B cell (primary cell): ENCODE results near the gene LRRC40. TPM values are rescaled to one million over a fixed set of nuclear protein-coding genes. Genes with fewer than 3 reads are reported as not detected.
"Not testable (repeated sequence)": the region's sequence is repeated elsewhere in the genome, so short reads cannot be mapped to it uniquely, and the experiment has no call there.

Experiments
- ATAC-seq: fragments of 200-7000 bp; cut with Tn5 transposase; one replicate; pipeline ENCODE4 v1.10.0; 2021; ENCODE audit warnings: low read depth, mild to moderate bottlenecking, moderate number of reproducible peaks, moderate library complexity
- CTCF ChIA-PET: fragments of 350-600 bp; sonication (Branson Sonifier 250); formaldehyde crosslinking; loops from one replicate; lab custom pipeline; 2021; ENCODE audit warnings: antibody characterized with exemption, inconsistent platforms; lab: Charles Lee
- POLR2A ChIA-PET: fragments of 350-600 bp; sonication (Branson Sonifier 250); formaldehyde crosslinking; loops from one replicate; lab custom pipeline; 2021; ENCODE audit warnings: antibody characterized with exemption; lab: Charles Lee
- DNase-seq: peaks from one replicate; pipeline ENCODE4 v3.0.0; 2013
- H2AFZ ChIP-seq: 2 replicates; pipeline ENCODE4 v1.6.1; 2012; ENCODE audit warnings: mild to moderate bottlenecking, low read depth, low read length; ENCODE audit not compliant: insufficient read depth, poor library complexity, severe bottlenecking
- H3K27ac ChIP-seq, 2 donors: 1 replicate in 1 of 2; 2 replicates in 1 of 2; pipeline ENCODE4 v1.5.1; 2012 to 2013; ENCODE audit warnings: low read length in 2 of 2, mild to moderate bottlenecking in 2 of 2, moderate library complexity in 1 of 2
- H3K27me3 ChIP-seq, 4 experiments: fragments of 200-600 bp in 1 of 4; sonication (generic) in 1 of 4; replicated peaks in 1 of 4; 1 replicate in 2 of 4; 2 replicates in 2 of 4; pipeline versions ENCODE4 v1.6.1 to v1.7.0; 2013 to 2016; ENCODE audit warnings: low read length in 3 of 4, mild to moderate bottlenecking in 2 of 4, mixed read lengths in 1 of 4, moderate library complexity in 1 of 4; ENCODE audit not compliant: insufficient read depth in 4 of 4, control insufficient read depth in 3 of 4; ENCODE audit errors: control extremely low read depth in 1 of 4
- H3K36me3 ChIP-seq, 2 experiments: replicated peaks in 1 of 2; 1 replicate in 1 of 2; 2 replicates in 1 of 2; pipeline versions ENCODE4 v1.6.1 to v1.7.1; 2013; ENCODE audit warnings: low read length in 1 of 2; ENCODE audit not compliant: insufficient read depth in 2 of 2, control insufficient read depth in 1 of 2; ENCODE audit errors: control extremely low read depth in 1 of 2, extremely low read depth in 1 of 2
- H3K4me1 ChIP-seq, 2 donors: fragments of 200-600 bp in 1 of 2; sonication (generic) in 1 of 2; 1 replicate in 1 of 2; 2 replicates in 1 of 2; pipeline versions ENCODE4 v1.5.1 to v1.6.1; 2013 to 2017; ENCODE audit warnings: low read length in 2 of 2; ENCODE audit not compliant: control insufficient read depth in 2 of 2, insufficient read depth in 2 of 2
- H3K4me2 ChIP-seq: replicated peaks from 2 replicates; pipeline ENCODE3; 2012; ENCODE audit warnings: mild to moderate bottlenecking, low read depth, low read length; ENCODE audit not compliant: poor library complexity, severe bottlenecking
- H3K4me3 ChIP-seq, 5 experiments: fragments of 200-600 bp in 1 of 5; sonication (generic) in 1 of 5; 1 replicate in 3 of 5; 2 replicates in 2 of 5; pipeline versions ENCODE4 v1.5.1 to v1.7.0; 2011 to 2016; ENCODE audit warnings: low read length in 4 of 5, mild to moderate bottlenecking in 4 of 5, low read depth in 2 of 5, control low read depth in 1 of 5, moderate library complexity in 1 of 5; ENCODE audit not compliant: insufficient read depth in 1 of 5; ENCODE audit errors: control extremely low read depth in 1 of 5, extremely low read depth in 1 of 5
- H3K79me2 ChIP-seq: fragments of 200-600 bp; sonication (generic); one replicate; pipeline ENCODE4 v1.6.0; 2016; ENCODE audit warnings: low read length; ENCODE audit not compliant: control insufficient read depth, insufficient read depth
- H3K9ac ChIP-seq: fragments of 200-600 bp; sonication (generic); 2 replicates; pipeline ENCODE4 v1.6.1; 2017; ENCODE audit warnings: mild to moderate bottlenecking, low read length, moderate library complexity
- H3K9me3 ChIP-seq, 3 donors: one replicate each; pipeline versions ENCODE4 v1.6.1 to v1.7.1; 2013; ENCODE audit warnings: low read length in 2 of 3; ENCODE audit not compliant: control insufficient read depth in 2 of 3, insufficient read depth in 1 of 3; ENCODE audit errors: control extremely low read depth in 1 of 3
- H4K20me1 ChIP-seq: 2 replicates; pipeline ENCODE4 v1.6.0; 2012; ENCODE audit warnings: mild to moderate bottlenecking, low read length; ENCODE audit not compliant: insufficient read depth, control insufficient read depth, poor library complexity, severe bottlenecking
- H3K27ac Mint-ChIP-seq: one replicate; pipeline ENCODE4 v1.8.0; 2021; ENCODE audit warnings: mixed read lengths
- H3K27me3 Mint-ChIP-seq: one replicate; pipeline ENCODE4 v1.8.0; 2021; ENCODE audit warnings: mixed read lengths
- H3K4me1 Mint-ChIP-seq: one replicate; pipeline ENCODE4 v1.8.0; 2021; ENCODE audit warnings: mixed read lengths
- H3K4me3 Mint-ChIP-seq: one replicate; pipeline ENCODE4 v1.8.0; 2021; ENCODE audit warnings: mixed read lengths
- H3K9me3 Mint-ChIP-seq: one replicate; pipeline ENCODE4 v1.8.0; 2022; ENCODE audit warnings: mixed read lengths; ENCODE audit not compliant: insufficient read depth
- CTCF ChIP-seq: fragments of 200-600 bp; IDR thresholded peaks from one replicate; pipeline ENCODE4 v1.8.0; 2022; ENCODE audit warnings: antibody characterized with exemption, mild to moderate bottlenecking
- EZH2 ChIP-seq: IDR thresholded peaks from 2 replicates; pipeline ENCODE4 v1.6.1; 2012; ENCODE audit warnings: borderline replicate concordance, low read depth, mild to moderate bottlenecking, moderate library complexity, low read length; ENCODE audit not compliant: insufficient read depth, poor library complexity, severe bottlenecking
- WGBS: methylation state at CpG from one replicate; pipeline ENCODE4 v1.1.5; 2013; ENCODE audit warnings: missing lambda C conversion rate; ENCODE audit not compliant: insufficient coverage; 5-methylcytosine and 5-hydroxymethylcytosine counted together
- intact Hi-C: fragments of 100-400 bp; cut with micrococcal nuclease; formaldehyde crosslinking; loops from one replicate; pipeline ENCODE4 v1.10.0; 2022
- polyA plus RNA-seq: library from polyadenylated mRNA; depleted of rRNA; stranded (reverse); fragments of >200 nt; gene quantifications from 2 replicates; pipeline ENCODE4 v1.2.3, GENCODE V29; 2012
- total RNA-seq, 2 donors: library from RNA; stranded (reverse); fragments of 120-200 nt in 1 of 2; gene quantifications; 1 replicate in 1 of 2; 2 replicates in 1 of 2; pipeline versions ENCODE4 v1.2.3 to v1.2.4, GENCODE V29; 2013 to 2022

Gene LRRC40
- total and polyA plus RNA-seq, 2 donors (not counting 1 experiment from before 2014, with no cell fraction given), result 4.4 to 14.5 TPM

GRCh38 chr1:70190180-70190579 lies 15.2 kb downstream of the LRRC40 start:
- H3K9ac ChIP-seq, result no peak overlapping the region
- H3K27ac ChIP-seq, result no peak overlapping the region
- H4K20me1 ChIP-seq, result no peaks in the 10 kb centered on the region
- peaks cover 45% of the 10 kb centered on the region for H3K79me2 ChIP-seq
- Mint-ChIP-seq H3K9me3 (no peaks in the 10 kb centered on the region), H3K4me1 (peaks cover 5% of the 10 kb centered on the region), H3K27me3 (no peaks in the 10 kb centered on the region), H3K27ac (no peak overlapping the region), H3K4me3 (no peak overlapping the region)
- ChIA-PET CTCF (no interaction called here), POLR2A (no interaction called here)
- peaks cover 6% of the 10 kb centered on the region in 2 experiments for H3K36me3 ChIP-seq
- no peaks in the 10 kb centered on the region for H3K9me3 ChIP-seq
- DNase-seq (no peak), ATAC-seq (no peak)
- H3K27me3 ChIP-seq, result no peaks in the 10 kb centered on the region
- no peaks in the 10 kb centered on the region for H3K4me1 ChIP-seq
- TF ChIP-seq CTCF, result no peak
- no peak for TF ChIP-seq EZH2
- H3K4me3 ChIP-seq, result no peak overlapping the region
- intact Hi-C loops, result no loop called here
- no peak overlapping the region for H2AFZ ChIP-seq
- H3K4me2 ChIP-seq, result no peak overlapping the region

GRCh38 chr1:70188522-70188921 lies 16.9 kb downstream of the LRRC40 start:
- no peak overlapping the region for H3K27ac ChIP-seq
- DNase-seq (no peak), ATAC-seq (no peak)
- H4K20me1 ChIP-seq, result no peaks in the 10 kb centered on the region
- POLR2A ChIA-PET, result no interaction called here
- peaks cover 6 to 10% of the 10 kb centered on the region in 2 experiments for H3K36me3 ChIP-seq
- no peak overlapping the region for H3K4me2 ChIP-seq
- H3K79me2 ChIP-seq, result peaks cover 37% of the 10 kb centered on the region
- no peak overlapping the region for H3K4me3 Mint-ChIP-seq
- CTCF ChIA-PET, result no interaction called here
- no CpG with 5 or more reads among the region's 2 CpGs for WGBS
- no peak for TF ChIP-seq CTCF
- H3K27ac Mint-ChIP-seq, result no peak overlapping the region
- H3K4me1 Mint-ChIP-seq, result peaks cover 5% of the 10 kb centered on the region
- no peaks in the 10 kb centered on the region for H3K27me3 Mint-ChIP-seq
- H2AFZ ChIP-seq, result no peak overlapping the region
- H3K9me3 Mint-ChIP-seq, result no peaks in the 10 kb centered on the region
- H3K4me3 ChIP-seq, result no peak overlapping the region
- no peak overlapping the region for H3K9ac ChIP-seq
- H3K4me1 ChIP-seq, result no peaks in the 10 kb centered on the region
- no peaks in the 10 kb centered on the region for H3K27me3 ChIP-seq
- intact Hi-C loops, result no loop called here
- H3K9me3 ChIP-seq, result no peaks in the 10 kb centered on the region

- ATAC-seq, POLR2A ChIA-PET, H3K4me3 ChIP-seq, H3K27me3 ChIP-seq, H3K79me2 ChIP-seq, CTCF ChIA-PET, H3K9me3 ChIP-seq, DNase-seq, H3K27me3 Mint-ChIP-seq, H3K4me1 ChIP-seq, H4K20me1 ChIP-seq, H3K27ac Mint-ChIP-seq, H2AFZ ChIP-seq, H3K9ac ChIP-seq, intact Hi-C loops, H3K4me1 Mint-ChIP-seq, H3K9me3 Mint-ChIP-seq, H3K4me3 Mint-ChIP-seq, H3K27ac ChIP-seq, H3K4me2 ChIP-seq: not testable (repeated sequence)
- WGBS, result 92% methylated on average over 1 of the region's 3 CpGs
- H3K36me3 ChIP-seq, result peaks cover 6 to 13% of the 10 kb centered on the region in 2 experiments
Measured at GRCh38 chr1:70185181-70185580, 20.2 kb downstream of the LRRC40 start.
